ENCODE data around the gene FRMD4A.

Gene FRMD4A

DNA sequence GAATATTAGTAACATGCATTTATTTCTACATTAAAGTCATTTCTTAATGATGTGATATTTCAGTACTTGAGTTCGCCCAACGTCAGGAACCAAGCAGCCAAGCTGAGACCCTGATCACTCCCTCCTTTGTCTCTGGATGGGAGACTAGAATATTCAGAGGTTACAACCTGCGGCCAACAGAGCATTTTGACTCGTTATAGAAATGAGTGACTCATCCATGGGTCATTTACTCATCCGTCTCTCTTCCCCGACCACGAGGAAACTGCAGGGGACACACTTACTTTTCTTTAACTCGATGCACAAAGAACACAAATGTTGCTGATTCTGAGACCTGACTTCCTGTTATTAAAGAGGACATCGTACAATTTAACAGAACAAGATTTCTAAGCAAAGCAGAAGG is 343.3 kb downstream of the FRMD4A start:
- DNase-seq: no peak
- Mint-ChIP-seq H3K27ac (peak overlapping the region; percentile 35), H3K9me3 (no peaks in the 10 kb centered on the region), H3K27me3 (no peaks in the 10 kb centered on the region), H3K4me3 (no peak overlapping the region), H3K4me1 (peaks cover 13% of the 10 kb centered on the region), H3K36me3 (ENCODE audit: low read depth) (no peaks in the 10 kb centered on the region)
- peak; percentile 59 for ATAC-seq

DNA sequence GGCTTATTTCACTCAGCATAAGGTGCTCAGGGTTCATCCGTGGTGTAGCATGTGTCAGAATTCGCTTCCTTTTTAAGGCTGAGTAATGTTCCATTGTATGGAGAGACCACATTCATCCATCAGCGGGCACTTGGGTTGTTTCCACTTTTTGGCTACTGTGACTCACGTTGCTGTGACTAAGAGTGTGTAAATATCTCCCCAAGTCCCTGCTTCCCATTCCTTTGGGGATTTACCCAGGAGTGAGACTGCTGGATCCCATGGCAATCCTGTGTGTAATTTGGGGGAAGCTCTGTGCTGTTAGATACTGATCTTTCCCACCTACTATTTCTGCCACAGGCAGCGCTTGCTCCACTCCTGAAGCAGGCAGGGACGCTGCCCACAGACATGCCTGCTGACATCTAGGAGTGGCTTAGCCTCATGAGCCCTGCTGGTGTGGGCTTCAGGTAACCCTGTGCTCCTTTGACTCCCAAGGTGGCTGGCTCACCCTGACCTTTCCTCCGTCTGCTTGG is 346.0 kb downstream of the FRMD4A start:
- ATAC-seq (peak; percentile 64), DNase-seq (no peak)
- Mint-ChIP-seq H3K36me3 (ENCODE audit: low read depth) (no peaks in the 10 kb centered on the region), H3K9me3 (no peaks in the 10 kb centered on the region), H3K4me3 (no peak overlapping the region), H3K27ac (no peak overlapping the region), H3K27me3 (no peaks in the 10 kb centered on the region), H3K4me1 (peaks cover 13% of the 10 kb centered on the region)

DNA sequence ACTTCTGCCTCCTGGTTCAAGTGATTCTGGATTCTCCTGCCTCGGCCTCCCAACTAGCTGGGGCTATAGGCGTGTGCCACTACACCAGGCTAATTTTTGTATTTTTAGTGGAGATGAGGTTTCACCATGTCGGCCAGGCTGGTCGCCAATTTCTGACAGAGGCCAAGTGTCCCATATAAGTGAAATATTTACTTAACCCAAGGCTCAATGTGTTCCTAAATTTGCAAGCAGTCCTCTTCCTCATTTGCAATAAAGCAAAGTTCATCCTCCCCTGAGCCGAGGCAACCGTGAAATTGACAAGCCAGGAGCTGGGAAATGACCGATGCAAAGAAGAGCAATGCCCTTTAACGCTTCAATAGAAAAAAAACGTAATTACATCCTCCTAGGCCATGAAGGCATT is 347.7 kb downstream of the FRMD4A start:
- peaks cover 13% of the 10 kb centered on the region for H3K4me1 Mint-ChIP-seq
- no peak overlapping the region for H3K4me3 Mint-ChIP-seq
- no peak for ATAC-seq
- no peaks in the 10 kb centered on the region for H3K9me3 Mint-ChIP-seq
- H3K36me3 Mint-ChIP-seq (ENCODE audit: low read depth): no peaks in the 10 kb centered on the region
- no peak overlapping the region for H3K27ac Mint-ChIP-seq
- DNase-seq: no peak
- H3K27me3 Mint-ChIP-seq: no peaks in the 10 kb centered on the region

DNA sequence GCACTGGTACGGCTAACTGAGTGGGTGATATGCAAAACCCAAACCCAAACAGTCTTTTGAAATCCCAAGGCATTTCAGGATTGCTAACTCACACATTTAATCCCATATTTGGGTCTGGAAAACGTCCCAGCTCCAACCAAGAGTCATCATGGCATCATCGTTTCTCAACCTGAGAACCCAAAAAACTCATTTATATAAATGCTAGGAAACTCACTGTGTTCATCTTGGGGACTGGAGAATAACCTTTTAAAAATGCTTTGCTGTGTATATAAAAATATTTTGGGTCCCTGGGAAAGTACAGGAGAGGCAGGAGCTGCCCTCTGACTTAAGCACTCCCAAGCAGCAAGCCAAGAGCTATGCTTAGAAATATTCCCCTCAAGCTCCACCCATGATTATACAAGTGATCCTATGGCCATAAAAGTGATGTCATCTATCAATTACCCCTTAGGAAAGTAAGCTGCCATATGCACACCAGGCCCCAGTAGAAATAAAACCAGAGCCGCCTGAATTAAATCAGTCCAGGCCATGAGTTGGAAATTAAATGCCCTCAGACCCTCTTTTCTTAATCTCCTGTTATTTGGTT is 352.1 kb downstream of the FRMD4A start:
- H3K36me3 Mint-ChIP-seq (ENCODE audit: low read depth): no peaks in the 10 kb centered on the region
- no peaks in the 10 kb centered on the region for H3K27me3 Mint-ChIP-seq
- ATAC-seq (no peak), DNase-seq (no peak)
- H3K4me3 Mint-ChIP-seq: no peak overlapping the region
- no peak overlapping the region for H3K27ac Mint-ChIP-seq
- no peaks in the 10 kb centered on the region for H3K9me3 Mint-ChIP-seq
- H3K4me1 Mint-ChIP-seq: no peaks in the 10 kb centered on the region

DNA sequence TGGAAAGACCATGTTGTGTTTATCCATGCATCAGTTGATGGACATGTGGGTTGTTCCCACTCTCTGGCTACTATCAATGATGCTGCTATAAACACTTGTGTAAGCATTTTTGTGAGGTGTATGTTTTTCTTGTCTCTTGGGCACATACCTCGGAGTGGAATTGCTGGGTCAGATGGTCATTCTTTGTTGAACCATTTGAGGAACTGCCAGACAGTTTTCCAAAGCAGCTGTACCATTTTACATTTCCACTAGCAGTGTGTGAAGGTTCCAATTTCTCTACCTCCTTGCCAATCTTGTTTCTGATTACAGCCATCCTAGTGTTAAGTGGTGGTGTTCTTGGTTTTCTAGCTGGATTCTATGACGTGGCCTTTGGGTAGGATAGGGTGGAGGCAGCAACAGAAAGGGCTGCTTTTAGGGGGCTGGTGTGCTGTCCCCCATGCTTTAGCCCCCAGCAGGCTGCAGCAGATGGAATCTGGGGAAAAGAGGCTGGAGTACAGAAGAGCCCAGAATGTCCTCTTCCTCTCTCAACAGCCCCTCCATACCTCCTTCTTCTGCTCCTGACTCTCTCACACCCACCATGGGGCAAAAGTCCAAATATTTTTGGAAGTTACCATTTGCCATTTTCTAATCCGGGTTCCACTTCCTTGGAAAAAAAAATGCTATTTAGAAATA is 352.7 kb downstream of the FRMD4A start:
- ATAC-seq (no peak), DNase-seq (no peak)
- H3K27me3 Mint-ChIP-seq: peaks cover under 1% of the 10 kb centered on the region
- no peaks in the 10 kb centered on the region for H3K9me3 Mint-ChIP-seq
- no peaks in the 10 kb centered on the region for H3K36me3 Mint-ChIP-seq (ENCODE audit: low read depth)
- H3K4me3 Mint-ChIP-seq: no peak overlapping the region
- no peaks in the 10 kb centered on the region for H3K4me1 Mint-ChIP-seq
- H3K27ac Mint-ChIP-seq: no peak overlapping the region

DNA sequence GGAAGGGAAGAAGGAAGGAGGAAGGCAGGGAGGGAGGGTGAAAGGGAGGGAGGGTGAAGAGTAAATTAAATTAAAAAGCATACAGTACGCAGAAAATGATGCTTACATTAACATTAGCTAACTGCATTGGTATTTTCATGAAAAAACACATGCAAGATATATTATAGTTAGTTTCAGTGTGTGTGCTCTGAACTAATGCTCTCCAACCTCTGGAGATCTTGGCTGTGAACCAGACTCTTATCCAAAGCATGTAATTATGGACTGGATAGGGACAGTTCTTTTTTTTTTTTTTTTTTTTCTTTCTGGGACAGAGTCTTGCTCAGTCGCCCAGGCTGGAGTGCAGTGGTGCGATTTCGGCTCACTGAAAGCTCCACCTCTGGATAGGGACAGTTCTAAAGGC is 357.0 kb downstream of the FRMD4A start:
- H3K36me3 Mint-ChIP-seq (ENCODE audit: low read depth): no peaks in the 10 kb centered on the region
- DNase-seq (no peak), ATAC-seq (no peak)
- peaks cover 9% of the 10 kb centered on the region for H3K27me3 Mint-ChIP-seq
- H3K4me3 Mint-ChIP-seq: no peak overlapping the region
- H3K27ac Mint-ChIP-seq: no peak overlapping the region
- no peaks in the 10 kb centered on the region for H3K9me3 Mint-ChIP-seq
- peaks cover 23% of the 10 kb centered on the region for H3K4me1 Mint-ChIP-seq

DNA sequence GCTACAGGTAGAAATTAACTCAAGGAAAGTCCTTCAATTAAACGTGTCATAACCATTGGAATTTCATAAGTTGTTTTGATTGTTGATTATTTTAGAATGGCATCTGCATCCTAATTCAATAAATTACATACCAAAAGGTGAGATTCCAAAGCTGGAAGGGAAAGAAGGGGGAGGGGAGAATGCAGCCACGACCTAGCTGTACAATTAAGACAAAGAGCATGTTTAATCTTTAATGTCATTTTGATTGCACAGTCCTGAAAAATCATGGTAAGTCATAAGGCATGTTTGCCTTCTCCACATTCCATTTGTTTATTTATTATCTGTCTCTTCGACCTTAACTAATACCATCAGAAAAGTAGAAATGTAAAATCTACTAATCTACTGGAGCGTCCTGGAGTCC is 358.1 kb downstream of the FRMD4A start:
- H3K36me3 Mint-ChIP-seq (ENCODE audit: low read depth): no peaks in the 10 kb centered on the region
- ATAC-seq: no peak
- DNase-seq: no peak
- H3K4me3 Mint-ChIP-seq: no peak overlapping the region
- H3K27ac Mint-ChIP-seq: no peak overlapping the region
- H3K4me1 Mint-ChIP-seq: peaks cover 23% of the 10 kb centered on the region
- no peaks in the 10 kb centered on the region for H3K9me3 Mint-ChIP-seq
- H3K27me3 Mint-ChIP-seq: peaks cover 9% of the 10 kb centered on the region

DNA sequence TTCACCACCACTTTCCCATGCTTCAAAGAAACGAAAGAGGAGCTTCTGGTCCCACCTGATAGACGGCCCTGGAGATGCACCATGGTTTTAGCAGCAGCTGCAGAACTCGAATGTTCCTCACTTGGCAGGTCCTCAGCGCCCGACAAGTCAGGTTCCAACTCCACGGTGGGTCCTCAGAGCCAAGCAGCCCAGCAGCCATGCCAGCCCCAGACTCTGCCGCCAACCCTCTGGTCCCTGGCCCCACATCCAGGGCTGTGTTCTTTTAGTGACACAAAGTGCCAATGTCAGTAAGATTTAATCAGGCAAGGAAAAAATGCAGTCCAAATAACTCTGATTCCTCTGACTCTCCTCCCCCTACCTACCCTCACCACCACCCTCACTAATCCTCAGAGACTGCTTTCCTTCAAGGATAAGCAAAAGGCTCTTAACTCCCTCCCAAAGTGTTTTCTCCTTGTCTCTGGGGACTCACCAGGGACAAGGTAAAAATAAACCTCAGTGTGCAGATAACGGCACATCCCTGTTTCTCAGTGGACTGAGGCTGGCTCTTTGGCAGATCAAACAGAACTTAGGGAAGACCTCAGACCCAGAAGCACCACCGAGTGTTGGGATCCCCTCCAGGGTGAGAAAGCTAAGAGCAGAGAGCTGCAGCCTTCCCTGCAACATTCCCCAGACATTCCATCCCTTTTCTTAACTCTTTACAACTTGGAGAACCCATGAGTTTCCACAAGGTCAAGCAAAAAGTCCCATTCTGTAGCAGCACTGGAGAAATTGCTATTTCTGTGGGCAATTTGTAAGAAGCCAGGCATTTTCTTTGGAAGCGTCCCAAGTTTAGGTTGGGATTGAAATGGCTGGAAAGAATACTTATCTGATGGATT is 358.9 kb downstream of the FRMD4A start:
- ATAC-seq (no peak), DNase-seq (no peak)
- Mint-ChIP-seq H3K27ac (no peak overlapping the region), H3K36me3 (ENCODE audit: low read depth) (no peaks in the 10 kb centered on the region), H3K9me3 (no peaks in the 10 kb centered on the region), H3K27me3 (peaks cover 9% of the 10 kb centered on the region), H3K4me1 (peaks cover 23% of the 10 kb centered on the region), H3K4me3 (no peak overlapping the region)

DNA sequence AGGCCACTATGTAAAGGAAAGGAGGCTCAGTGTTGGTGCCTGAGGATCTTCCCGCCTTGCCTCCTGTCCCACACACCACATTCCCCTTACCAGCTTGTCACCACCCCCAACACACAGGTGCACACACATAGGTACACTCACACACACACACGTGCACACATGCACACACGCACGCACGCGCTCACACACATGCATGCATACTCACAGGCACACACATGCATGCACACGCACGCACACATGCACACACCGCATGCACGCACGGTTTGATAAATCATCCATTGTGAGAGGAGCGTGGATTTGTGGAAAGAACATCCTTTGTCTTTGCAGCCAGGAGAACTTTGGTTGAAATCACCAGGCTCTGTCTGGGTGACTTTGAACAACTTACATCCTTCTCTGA is 359.8 kb downstream of the FRMD4A start:
- peaks cover 9% of the 10 kb centered on the region for H3K27me3 Mint-ChIP-seq
- H3K27ac Mint-ChIP-seq: no peak overlapping the region
- no peak overlapping the region for H3K4me3 Mint-ChIP-seq
- H3K36me3 Mint-ChIP-seq (ENCODE audit: low read depth): no peaks in the 10 kb centered on the region
- no peaks in the 10 kb centered on the region for H3K9me3 Mint-ChIP-seq
- H3K4me1 Mint-ChIP-seq: peaks cover 23% of the 10 kb centered on the region
- ATAC-seq (no peak), DNase-seq (no peak)

DNA sequence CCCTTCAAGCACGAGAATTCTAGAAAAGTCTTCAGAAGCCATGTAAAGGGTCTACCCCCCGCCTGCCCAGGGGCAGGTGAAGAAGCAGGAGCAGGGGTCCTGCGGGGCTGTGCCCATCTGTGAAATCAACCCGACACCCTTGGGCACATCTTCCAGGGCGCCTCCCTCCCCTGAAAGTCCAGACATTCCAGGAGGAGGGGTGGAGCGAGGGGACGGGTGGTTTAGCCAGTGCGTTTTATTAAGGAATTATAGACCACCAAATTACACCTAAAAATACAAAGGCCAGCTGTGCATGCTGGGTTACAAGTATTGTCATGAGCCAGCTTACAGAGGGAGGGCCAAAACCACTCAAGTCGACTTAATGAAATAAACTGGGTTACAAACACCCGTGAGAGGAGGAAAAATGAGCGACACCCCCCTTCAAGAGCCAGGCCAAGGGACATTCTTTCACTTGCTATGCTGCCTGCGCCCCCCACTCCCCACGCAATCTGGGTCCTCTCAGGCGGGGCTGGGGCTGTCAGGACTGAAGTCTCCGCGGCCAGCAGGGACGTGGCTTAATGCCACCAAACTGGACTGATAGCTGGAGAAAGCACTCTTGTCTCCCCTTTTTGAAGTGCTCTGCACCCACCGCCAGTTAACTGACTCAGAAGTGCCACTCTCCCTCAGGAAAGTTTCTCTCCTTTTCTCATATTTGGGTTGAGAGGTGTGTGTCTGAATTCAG is 360.3 kb downstream of the FRMD4A start:
- Mint-ChIP-seq H3K9me3 (no peaks in the 10 kb centered on the region), H3K27ac (no peak overlapping the region), H3K27me3 (peaks cover 9% of the 10 kb centered on the region), H3K4me3 (no peak overlapping the region), H3K4me1 (peaks cover 23% of the 10 kb centered on the region), H3K36me3 (ENCODE audit: low read depth) (no peaks in the 10 kb centered on the region)
- ATAC-seq: no peak
- no peak for DNase-seq

DNA sequence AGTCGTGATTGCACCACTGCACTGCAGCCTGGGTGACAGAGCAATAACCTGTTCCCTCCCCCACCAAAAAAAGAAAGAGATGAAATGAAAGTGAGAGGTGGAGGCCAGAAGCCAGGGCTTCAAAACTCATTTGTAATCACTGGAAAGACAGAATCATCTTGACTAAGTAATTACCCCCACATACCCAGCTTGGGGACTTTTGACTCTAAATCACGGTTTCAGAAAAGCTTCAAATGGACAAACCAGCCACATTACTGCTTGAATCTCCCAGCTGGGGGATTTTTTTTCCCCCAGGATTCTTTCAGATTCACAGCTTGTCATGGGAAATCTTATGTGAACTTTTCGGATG is 361.0 kb downstream of the FRMD4A start:
- H3K4me1 Mint-ChIP-seq: peaks cover 23% of the 10 kb centered on the region
- no peaks in the 10 kb centered on the region for H3K9me3 Mint-ChIP-seq
- no peak overlapping the region for H3K4me3 Mint-ChIP-seq
- ATAC-seq (peak; percentile 85), DNase-seq (peak; percentile 10)
- H3K27ac Mint-ChIP-seq: no peak overlapping the region
- H3K36me3 Mint-ChIP-seq (ENCODE audit: low read depth): no peaks in the 10 kb centered on the region
- peaks cover 10% of the 10 kb centered on the region for H3K27me3 Mint-ChIP-seq

DNA sequence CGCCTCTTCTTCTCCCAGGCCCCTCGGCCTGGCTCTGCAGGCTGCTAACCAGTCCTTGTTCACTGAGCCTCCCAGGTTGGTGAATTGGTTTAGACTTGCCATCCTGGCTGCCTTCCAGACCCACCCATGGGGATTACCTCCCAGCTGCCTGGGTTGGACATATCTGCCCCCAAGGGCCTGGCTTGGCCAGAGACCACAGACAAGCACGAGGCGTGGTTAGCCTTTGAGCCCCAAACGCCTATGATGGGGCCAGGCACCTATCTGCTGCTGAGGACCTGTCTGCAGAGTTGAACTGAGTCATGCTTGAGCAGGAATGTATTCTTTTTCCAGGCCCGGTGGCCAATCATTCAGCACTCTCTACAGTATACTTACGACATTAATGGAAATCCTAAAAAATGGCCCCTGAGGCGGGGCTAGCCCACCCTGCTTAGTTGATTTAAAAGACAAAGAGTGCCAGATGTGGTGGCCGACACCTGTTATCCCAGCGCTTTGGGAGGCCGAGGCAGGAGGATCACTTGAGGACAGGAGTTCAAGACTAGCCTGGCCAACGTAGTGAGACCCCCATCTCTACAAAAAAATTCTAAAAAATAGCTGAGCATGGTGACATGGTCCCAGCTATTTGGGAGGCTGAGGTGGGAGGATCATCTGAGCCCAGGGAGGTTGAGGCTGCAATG is 361.5 kb downstream of the FRMD4A start:
- no peak for ATAC-seq
- no peak for DNase-seq
- no peaks in the 10 kb centered on the region for H3K9me3 Mint-ChIP-seq
- no peak overlapping the region for H3K27ac Mint-ChIP-seq
- peaks cover 10% of the 10 kb centered on the region for H3K27me3 Mint-ChIP-seq
- H3K4me3 Mint-ChIP-seq: no peak overlapping the region
- no peaks in the 10 kb centered on the region for H3K36me3 Mint-ChIP-seq (ENCODE audit: low read depth)
- H3K4me1 Mint-ChIP-seq: peaks cover 23% of the 10 kb centered on the region

DNA sequence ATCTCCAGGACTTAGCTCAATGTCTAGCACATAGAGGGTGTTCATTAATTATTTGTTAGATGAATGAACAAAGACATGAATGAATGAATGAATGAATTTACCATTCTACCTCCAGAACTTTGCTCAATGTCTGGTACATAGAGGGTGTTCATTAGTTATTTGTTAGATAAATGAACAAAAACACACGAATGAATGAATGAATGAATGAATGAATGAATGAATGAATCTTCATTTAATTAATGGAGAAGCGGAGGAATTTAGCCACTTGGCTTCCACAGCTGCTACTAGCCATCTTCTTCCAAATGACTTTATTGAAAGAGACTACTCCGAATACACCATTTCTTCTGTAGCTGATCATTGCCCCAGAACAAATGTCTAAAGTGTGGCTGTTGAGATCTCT is 368.9 kb downstream of the FRMD4A start:
- no peak overlapping the region for H3K4me3 Mint-ChIP-seq
- DNase-seq: no peak
- H3K36me3 Mint-ChIP-seq (ENCODE audit: low read depth): no peaks in the 10 kb centered on the region
- ATAC-seq: no peak
- peaks cover 9% of the 10 kb centered on the region for H3K4me1 Mint-ChIP-seq
- H3K27me3 Mint-ChIP-seq: peaks cover 7% of the 10 kb centered on the region
- H3K9me3 Mint-ChIP-seq: no peaks in the 10 kb centered on the region
- H3K27ac Mint-ChIP-seq: no peak overlapping the region

DNA sequence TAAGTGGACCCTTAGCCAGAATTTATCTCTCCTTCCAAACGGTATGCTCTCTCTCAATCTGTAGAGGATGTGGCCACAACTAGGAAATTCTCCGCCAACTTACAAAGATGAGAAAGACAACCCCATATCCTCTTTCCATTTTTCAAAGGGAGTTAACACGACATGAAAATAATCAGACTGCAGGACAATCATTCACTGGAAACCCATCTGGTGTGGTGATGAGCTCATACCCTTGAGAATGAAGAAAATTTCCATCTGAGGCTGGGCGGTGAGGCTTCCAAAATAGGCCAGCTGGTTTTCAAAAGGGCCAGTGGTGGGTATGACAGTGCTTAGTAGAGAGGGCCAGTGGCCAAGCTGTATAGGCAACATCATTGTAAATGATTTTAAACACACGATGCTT is 369.6 kb downstream of the FRMD4A start:
- Mint-ChIP-seq H3K9me3 (no peaks in the 10 kb centered on the region), H3K4me1 (peaks cover 9% of the 10 kb centered on the region), H3K27me3 (peaks cover 7% of the 10 kb centered on the region), H3K36me3 (ENCODE audit: low read depth) (no peaks in the 10 kb centered on the region), H3K27ac (no peak overlapping the region), H3K4me3 (no peak overlapping the region)
- ATAC-seq: peak; percentile 36
- DNase-seq: no peak
